Fibroblast of skin of left biceps (primary cell): ENCODE data around the gene RPL3.

Source experiments
- DNase-seq, 2 experiments: peaks; one replicate each; pipeline ENCODE4 v3.0.0-alpha.2; 2013; ENCODE audit warnings: low read depth in 2 of 2

Gene RPL3

DNA sequence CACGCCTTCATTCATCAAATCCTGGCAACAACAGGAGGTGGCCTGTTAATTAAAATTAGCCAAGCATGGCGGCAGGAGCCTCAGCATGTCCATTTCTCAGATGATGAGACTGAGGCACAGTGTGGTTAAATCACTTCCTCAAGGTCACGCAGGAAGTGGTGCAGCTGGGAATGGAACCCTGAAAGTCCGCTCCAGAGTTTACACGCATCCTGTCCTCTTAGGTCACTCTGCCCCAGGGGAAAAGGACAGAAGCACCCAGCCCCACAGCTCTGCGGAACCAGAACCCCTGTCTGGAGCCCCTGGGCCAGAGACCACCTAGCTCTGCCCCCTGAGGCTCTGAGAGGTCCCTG is 19.6 kb downstream of the RPL3 start:
- DNase-seq = no peak

DNA sequence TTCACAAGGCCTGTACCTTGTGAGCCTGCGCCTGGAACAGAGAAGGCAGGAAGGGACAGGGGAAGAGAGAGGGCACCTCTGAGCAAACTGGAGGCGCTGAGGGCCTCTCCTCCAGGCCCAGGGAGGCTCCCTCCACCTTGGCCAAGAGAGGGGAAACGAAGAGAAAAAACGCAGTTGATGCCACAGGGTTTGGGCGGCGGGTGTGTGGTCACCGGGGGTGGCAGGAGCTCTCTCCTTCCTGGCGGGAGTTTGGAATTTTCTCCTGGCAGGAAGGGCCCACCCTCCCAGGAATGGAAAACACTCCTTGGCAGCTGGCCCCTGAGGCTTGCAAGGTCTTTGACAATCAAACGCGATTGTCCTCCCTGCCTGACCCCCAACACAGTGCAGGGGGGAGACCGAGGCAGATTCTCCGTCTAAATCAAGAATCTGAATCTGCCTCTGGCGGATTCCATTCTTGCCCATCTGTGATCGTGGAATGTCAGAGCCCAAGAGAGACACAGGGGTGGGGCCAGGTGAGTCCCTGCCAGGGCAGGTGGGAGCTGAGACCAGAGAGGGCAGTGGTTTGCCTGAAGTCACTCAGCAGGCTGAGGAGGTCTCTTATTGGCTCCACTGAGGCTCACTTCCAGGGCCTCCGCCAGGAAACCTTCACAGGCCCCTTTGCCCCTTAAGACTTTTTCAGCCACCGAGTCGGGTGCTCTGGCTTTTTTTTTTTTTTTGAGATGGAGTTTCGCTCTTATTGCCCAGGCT is 21.0 kb downstream of the RPL3 start:
- DNase-seq = no peak

DNA sequence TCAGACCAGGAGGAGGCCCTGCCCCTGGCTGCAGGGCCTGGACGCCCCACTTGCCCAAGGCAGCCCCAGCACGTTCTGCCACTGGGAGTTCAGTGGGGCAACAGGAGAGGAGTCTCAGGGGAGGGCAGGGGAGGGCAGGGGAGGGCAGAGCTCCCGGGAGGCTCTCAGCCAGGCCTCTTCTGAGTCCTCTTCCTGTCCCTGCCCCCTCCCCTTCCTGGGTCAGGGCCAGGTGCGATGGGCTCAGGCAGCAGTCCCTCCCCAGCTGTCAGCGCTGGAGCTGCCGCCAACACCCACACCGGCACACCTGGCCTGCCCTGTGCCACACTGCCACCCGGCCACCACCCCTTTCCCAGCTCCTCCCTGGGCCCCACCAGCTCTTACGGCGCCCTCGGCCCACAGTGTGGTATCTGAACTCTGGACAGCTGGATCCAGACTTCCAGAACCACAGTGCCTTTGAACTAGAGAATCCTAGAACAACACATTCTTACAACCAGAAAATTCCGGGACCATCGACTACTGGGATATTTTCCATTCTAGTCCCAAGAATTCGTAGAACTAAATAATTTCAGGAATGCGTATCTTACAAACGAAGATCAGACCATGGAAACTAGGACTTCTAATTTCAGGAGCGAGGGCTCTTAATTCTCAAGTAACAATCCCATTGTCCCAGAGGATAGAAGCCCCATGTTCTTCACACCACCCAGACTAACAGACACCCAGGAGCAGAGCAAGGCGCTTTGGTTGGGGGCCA is 21.8 kb downstream of the RPL3 start:
- no peak for DNase-seq

DNA sequence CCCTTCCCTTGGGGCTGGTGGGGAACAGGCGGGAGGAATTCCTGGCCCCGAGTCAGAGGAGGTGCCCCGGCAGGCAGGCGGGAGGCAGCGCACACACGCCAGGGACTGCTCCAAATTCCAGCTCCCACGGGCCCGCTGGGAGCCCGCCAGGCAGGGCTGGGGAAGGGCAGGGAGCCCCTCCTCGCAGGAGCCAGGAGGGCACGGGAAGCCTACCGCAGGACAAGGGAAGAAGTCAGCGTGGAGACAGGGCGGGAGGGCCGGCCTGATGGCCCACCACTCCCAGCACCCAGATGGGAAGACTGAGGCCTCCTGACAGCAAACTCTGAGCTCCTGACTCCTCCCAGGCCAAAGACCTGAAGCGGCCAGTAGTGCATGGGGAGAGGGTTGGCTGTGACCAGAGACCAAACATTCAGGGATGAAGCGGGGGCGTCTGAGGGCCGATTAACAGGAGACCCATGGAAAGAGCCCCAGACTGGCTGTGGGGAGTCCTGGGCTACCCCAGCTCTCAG is 22.4 kb downstream of the RPL3 start:
- DNase-seq = no peak

DNA sequence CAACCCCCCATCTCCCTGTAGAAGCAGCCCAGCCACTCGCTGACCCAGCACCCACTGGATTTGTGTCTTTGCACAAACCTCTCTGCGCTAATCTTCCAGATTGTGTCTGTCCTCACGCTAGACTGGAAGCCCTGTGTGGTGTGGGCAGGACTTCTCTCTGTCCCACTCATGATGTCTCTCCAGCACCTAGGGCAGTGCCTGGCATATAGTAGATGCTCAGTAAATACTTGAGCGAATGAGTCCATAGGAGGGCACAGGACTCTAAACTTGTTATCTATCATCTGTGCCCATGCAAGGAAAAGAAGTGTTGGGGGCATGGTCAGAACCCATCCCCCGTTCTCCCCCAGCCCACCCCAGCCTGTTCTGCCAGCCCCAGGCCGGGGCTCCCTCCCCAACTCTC is 22.9 kb downstream of the RPL3 start:
- no peak for DNase-seq

DNA sequence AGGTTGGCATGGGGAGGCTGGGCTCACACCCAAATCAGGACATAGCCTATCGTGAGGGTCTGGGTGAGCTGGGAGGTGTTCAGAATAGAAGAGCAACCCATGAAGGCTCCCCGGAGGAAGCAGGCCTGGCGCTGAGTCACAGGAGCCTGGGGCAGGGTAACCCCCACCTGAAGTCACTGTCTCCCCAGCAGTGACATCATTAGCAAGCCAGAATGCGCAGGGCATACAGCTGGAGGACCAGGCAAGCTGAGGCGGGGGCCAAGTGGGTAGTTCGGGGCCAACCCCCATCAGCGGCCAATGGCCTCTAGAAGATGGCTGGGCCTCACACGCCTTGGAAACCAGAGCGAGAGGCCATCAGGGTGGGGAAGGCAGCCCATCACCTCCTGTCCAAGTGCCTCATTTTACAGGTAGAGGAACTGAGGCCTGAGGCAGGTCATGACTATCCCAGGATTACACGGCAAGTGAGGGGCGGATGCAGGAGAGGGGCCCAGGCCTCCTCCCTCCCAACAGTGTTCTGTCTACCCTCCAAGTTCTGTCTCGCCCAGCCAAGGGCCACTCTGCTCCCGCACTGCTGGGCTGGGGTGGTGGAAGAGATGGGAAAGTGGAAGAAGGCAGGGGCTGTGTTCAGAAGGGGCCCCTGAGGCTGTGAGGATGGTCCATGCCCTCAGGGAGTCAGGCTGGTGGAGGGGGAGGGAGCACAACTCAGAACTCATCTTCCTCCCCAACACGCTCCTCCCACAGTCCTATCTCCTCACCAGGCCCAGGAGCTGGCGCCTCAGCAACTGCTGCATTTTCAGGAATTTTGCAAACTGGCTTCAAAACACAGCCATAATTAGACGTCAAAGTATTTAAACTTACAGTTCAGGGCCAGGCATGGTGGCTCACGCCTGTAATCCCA is 24.6 kb downstream of the RPL3 start:
- DNase-seq = no peak

DNA sequence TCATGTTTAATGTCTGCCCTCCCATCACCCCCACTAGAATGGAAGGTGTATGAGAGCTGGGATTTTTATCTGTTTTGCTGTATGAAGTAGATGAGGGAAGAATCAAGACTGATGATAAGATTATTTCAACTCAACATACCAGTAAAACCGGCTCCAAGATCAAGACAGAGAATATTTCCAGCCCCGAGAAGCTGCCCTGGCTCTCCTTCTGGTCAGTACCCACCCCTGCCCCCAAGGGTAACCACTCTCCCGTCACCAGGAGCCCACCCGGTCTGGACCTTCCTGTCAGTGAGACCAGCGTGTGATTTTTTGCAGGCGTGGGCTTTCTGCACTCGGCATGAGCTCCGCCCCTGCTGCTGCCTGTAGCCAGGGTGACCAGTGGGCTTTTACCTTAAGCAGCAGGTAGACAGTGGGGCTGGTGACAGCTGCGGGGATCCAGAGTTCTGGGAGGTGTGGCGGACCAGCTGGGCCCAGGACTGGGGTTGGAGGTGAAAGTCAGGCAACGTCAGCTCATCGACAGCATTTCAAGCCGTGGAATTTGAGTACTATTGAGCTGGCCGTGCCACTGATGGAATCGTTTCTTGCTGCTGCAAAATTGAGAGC is 25.6 kb downstream of the RPL3 start:
- DNase-seq = no peak

DNA sequence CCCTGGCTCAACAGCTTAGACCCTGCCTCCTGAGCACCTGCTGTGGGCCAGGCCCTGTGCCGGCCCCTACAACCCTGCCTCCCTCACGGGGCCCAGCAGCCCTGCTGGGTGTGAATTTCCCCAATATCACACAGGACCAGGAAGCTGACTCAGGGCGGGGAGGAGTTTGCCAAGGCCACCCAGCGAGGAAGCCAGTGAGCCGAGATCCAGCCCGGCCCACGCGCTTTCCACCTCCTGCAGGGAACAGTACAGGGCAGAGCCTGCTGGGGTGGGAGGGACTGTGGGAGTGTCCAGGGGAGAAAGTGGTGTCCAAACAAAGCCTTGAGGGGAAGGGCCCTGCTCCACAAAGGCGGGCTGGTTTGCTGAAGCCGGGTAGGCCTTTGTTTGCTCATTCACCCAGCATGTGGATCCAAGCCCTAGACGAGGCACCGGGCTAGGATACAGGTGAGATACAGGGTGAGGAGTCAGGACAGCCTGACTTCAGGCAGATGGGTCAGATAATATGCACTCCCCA is 26.8 kb downstream of the RPL3 start:
- DNase-seq = peak; percentile 78 to 81

DNA sequence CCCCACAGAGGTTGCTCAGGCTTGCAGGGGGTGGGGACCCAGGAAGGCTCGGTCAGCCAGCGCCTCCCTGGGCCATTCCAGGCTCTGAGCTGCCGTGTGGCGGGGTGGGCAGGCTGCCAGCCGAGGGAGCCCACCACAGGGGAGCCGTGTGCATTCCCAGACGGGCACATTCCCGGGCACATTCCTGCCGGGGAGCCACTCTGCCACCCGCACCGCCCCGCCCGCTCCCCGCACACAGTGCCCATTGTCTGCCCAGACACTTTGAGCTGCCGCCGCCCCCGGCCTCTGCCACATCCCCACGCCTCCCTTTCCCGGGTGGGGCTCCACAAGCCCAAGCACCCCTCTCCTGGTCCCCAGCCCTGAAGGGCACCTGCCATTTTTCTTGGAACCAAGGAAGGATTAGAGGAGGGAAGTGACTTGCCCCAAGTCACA is 27.4 kb downstream of the RPL3 start:
- DNase-seq = no peak

DNA sequence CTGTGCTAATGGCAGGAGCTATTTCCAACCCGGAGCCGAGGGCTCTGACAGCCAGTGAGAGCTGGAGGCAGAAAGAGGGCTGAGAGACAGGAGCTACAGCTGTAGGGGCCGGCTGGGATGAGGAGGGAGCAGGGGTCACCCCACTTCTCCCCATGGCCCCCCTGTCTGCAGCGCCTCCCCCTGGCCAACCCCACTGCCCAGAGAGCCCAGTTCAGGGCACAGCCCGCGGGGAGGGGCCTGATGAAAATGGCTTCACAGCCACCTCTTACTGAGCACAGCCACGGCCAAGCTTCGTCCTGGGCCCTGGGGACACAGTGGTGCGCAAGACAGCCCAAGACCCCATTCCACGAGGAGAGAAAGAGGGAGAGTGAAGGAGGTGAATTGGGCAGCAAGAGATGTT is 27.9 kb downstream of the RPL3 start:
- DNase-seq = no peak

DNA sequence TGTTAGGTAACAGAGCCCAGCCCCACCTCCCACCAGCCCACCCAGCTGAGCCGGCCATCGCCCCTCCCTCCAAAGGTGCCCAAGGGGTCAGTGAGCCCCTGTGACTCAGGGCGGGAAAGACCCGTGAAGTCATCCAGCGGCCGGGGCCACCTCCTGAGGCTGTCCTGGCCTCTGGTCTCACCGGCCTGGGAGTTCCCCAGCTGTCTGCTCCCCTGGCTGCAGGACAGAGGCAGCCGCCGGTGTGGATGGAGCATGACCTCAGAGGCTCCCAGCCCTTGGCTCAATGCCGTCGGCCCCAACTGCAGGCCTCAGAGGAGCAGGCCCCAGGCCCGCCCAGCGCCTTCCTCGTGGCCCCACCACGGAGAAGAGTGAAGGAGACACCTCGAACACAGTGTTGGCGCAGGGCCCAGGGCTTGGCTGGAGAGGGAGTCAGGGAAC is 28.7 kb downstream of the RPL3 start:
- DNase-seq = no peak

DNA sequence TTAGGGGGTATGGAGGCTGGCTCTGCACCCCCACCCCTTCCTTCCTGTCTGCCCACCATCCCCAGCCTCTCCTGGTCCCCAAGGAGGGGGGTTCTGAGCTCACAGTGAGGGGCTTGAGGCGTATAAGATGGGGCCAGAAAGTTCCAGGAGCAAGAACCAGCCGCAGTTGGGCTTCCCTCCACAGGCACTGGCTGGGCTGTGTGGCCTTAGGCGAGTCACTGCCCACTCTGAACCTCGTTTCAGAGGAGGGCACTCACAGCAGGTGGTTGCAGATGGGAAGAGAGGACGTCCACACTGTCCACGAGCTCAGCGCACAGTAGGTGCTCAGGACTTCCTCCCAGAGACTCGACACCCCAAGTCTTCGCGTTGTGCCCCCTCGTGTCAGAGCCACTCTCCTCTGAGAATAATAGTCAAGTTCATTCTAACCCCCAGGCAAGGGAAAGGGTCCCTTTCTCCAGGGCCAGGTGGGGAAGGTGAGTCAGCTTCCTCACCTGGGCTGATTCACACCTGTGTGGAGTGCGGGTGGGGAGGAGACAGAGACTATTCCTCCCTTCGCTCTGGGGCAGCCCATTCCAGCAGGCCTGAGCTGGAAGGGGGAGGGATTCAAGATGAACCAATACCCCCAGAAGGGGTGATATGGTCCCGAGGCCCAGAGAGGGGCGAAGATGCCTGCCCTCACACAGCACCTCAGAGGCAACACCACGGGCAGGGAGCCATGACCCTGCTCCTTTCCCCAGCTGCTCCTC is 29.3 kb downstream of the RPL3 start:
- DNase-seq = no peak

DNA sequence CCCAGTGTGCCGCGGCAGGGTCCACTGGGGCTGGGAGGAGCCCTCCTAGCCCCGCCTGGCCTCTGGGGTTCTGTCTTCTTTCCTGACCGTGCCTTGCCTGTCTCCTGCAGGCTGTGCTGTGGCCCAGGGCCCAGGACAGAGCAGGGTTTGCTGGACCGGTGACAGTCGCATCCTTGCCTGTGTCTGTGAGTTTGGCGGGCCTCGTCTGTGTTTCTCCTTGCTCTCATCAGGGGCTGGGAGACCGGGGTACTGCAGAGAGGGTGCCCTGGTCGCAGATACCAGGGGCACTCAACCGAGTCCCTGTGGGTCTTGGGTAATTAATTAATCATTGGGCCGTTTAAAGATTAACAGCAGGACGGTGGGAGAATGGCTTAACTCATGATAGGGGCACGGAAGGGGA is 29.9 kb downstream of the RPL3 start:
- no peak for DNase-seq

DNA sequence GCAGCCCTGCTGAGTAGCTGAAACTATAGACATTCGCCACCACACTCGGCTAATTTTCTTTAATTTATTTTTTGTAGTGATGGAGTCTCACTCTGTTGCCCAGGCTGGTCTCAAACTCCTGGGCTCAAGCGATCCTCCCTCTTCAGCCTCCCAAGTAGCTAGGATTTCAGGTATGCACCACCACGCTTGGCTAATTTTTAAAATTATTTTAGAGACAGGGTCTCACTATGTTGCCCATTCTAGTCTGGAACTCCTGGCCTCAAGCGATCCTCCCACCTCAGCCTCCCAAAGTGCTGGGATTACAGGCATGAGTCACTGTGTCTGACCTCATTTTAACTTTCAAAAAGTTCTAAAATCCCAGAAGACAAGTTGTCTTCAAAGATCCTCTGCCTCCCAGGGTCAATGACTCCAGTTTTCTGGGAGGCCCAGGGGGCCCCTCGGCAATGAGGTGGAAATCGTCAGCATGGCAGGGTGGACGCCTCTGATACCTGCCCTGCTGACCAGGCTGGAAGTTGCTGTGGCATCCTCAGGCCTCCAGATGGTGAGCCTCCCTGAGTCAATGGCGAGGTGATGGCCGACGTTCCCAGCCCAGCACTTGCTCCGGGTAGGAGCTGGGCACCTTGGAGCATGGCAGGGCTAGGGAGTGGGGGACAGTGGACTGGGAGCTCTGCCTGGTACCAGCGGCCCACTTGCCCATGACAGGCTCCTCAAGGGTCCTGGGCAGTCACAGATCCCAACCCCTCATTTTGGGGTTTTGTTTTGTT is 31.1 kb downstream of the RPL3 start:
- DNase-seq = no peak

DNA sequence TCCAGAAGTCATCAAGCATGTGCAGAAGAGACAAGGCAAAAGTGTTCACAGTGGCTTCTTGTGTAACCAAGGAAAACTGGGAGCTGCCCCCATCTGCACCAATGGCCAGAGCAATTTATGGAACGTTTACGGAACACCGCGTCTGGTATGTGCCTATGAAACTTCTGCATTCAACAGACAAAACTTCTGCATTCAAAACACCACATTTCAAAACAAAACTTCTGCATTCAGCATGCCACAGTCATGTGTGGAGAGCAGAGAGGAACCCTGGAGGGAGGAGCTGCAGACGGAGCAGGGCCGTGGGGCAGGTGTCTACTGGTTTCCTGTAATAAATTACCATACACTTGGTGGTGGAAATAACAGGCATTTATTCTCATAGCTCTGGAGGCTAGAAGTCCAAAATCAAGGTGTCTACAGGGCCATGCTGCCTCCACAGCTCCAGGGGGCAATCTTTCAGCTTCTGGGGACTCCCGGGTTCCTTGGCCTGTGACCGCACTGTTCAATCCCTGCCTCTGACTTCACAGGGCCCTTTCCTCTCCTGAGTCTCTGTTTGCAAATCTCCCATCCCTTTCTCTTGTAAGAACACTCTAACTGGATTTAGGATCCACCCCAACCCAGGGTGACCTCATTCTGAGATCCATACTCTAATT is 32.2 kb downstream of the RPL3 start:
- no peak for DNase-seq

DNA sequence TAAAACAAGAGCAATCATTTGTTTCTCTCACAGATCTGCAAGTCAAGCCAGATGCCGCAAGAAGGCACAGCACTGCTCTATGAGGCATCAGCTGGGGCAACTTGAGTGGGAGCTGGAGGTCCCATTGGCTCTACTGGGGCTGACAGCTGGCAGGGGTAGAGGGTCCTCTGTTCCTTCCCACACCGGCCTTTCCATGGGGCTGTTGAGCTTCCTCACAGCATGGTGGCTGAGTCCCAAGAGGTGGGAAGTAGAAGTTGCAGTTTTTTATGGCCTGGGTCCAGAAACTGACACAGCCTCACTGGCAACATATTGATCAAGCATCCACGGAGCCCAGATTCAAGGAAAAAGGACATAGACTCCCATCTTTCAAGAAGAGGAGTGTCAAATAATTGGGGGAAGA is 34.4 kb downstream of the RPL3 start:
- DNase-seq = no peak

DNA sequence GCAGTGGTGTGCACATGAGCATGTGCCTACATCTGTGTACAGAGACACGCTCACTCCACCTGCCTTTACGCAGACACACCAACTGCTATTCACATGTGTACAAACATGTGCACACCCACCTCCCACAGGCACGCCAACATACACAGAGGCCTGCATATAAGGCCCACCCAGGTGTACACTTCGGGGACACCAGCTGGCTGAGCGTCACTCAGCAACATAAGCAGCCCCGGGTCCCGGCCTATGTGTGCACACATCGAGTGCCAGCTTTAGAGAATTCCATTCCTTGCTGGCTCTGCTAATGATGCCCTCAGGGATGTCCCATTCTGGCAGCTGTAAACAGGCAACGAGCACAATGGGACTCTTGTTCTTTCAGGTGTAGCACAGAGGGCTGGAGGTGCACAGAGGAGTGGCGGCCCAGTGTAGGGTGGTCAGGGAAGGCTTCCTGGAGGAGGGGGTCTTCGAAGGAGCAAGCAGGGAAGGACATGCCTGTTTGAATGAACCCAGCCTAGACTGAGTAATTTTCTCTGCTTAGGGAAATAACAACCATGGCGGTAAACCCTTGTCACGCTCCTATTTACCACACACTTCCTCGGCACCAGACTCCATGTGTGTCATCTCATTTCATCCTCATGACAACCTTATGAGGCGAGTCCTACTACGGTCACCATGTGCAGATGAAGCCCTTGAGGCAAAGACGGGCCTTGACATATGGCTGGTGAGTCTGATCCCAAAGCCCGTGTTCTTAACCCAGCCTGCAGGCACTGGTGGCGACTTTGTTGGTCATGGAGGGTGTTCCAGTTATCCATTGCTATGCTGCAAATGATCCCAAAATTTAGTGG is 35.1 kb downstream of the RPL3 start:
- no peak for DNase-seq

DNA sequence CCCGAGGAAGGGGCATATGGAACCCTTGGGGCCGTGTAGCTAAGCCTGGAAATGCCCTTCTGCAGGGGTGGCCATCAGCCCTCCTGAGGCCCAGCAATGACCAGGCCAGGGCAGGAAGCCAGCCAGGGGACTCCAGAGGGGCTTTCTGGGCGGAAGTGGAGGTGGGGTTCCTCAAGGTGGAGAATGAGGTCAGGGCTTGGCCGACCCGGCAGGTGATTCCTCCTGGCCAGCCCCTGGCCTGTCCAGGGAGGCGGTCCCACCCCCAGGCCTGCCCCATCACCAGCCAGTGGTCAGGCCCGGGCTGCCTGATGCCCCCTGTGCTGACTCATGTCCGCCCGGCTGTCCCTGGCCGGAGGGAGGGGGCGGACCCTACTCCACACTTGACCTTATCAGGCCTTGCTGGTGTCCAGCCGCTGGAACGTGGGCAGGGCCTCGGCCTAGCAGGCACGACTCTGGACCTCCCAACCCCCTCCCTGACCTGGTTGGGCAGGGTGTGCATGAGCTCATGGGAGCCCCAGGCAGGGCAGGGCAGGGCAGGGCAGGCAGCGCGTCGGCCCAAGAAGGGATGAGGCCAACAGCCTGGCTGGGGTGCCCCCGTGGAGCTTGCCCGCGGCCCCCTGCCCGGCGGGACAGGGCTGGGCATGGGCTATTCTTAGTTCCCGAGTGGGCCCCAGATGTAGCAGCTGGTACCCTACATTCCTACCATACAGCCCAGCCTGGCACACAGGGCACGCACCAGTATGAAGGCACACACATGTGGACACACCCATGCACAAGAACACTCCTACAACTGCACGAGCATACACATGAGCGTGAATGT is 35.9 kb downstream of the RPL3 start:
- no peak for DNase-seq
